ENCODE results near the gene RBM48.
A peak's percentile ranks its signal among the peaks of the same experiment; 100 is the strongest.

The RBM48 gene

DNA sequence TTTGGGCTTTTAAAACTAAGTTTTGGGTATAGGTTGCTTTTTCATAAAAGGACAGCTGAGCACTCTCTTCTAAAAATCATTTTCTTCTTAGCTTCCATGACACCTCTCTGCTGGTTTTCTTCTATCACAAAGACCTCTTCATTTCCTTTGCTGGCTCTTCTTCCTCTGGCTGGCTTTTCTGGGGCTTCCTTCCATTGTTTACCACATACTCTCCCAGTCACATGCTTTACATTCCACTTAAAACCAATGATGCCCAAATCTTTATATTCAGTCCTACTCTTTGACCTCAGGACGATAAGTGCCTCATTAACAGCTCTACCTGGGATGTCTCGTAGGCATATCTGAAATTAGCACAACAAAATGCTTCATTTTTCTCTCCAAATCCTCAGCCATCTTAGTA is 34.8 kb downstream of the RBM48 start:
- H3K4me3 ChIP-seq (ENCODE audit: low read depth, low read length) = no peak overlapping the region
- DNase-seq = no peak
- peaks cover 31% of the 10 kb centered on the region for H3K36me3 ChIP-seq (replicated peaks)
- TF ChIP-seq CTCF (IDR thresholded peaks at IDR 0.05; ENCODE audit: low read depth, low read length, missing control alignments) = no peak
- no peak overlapping the region for H3K27ac ChIP-seq
- in situ Hi-C loops (cut with HindIII; ENCODE audit: low pct_ligation_motif_present, low sequenced_read_pairs) = no loop called here
- H3K27me3 ChIP-seq (replicated peaks) = no peaks in the 10 kb centered on the region

DNA sequence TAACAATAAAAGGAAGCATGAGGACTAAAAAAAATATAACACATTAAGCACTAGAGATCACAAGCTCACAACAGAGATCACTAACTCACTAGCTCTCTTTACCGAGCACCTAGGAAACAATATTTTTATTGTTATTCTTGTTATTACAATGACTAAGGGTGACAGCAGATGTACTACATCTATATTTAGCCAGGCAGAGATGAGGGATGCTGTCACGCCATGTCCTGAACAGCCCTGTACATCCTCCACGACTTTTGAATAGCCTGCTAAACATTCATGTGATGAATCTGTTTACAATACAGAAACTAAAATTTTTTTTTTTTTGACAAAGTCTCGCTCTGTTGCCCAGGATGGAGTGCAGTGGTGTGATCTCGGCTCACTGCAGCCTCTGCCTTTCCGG is 38.9 kb downstream of the RBM48 start:
- peak; percentile 95 for DNase-seq
- in situ Hi-C loops (cut with HindIII; ENCODE audit: low pct_ligation_motif_present, low sequenced_read_pairs) = no loop called here
- Histone ChIP-seq H3K27ac (peak overlapping the region; percentile 91), H3K36me3 (replicated peaks) (peaks cover 31% of the 10 kb centered on the region), H3K4me3 (ENCODE audit: low read depth, low read length) (no peak overlapping the region), H3K27me3 (replicated peaks) (no peaks in the 10 kb centered on the region)
- TF ChIP-seq CTCF (IDR thresholded peaks at IDR 0.05; ENCODE audit: low read depth, low read length, missing control alignments) = no peak

DNA sequence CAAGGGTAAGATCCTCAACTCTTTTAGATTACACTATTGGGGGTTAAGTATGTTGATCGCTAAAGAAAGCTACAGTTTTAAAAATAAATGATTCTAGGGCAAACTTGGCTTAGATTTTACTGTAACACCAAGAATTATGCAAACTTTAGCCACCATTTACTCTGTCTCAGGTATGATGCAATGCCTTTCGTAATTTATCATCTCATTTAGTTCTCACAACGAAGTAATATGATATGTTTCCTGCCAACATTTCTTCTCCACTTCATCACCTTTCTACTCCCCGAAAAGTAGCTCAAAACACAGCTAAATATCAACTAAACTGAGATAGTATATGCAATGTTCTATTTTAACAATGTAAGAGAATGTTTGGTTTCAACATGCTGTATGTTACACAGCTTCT is 40.5 kb downstream of the RBM48 start:
- Histone ChIP-seq H3K36me3 (replicated peaks) (peaks cover 30% of the 10 kb centered on the region), H3K4me3 (ENCODE audit: low read depth, low read length) (no peak overlapping the region), H3K27me3 (replicated peaks) (no peaks in the 10 kb centered on the region), H3K27ac (no peak overlapping the region)
- no peak for DNase-seq
- TF ChIP-seq CTCF (IDR thresholded peaks at IDR 0.05; ENCODE audit: low read depth, low read length, missing control alignments) = no peak
- in situ Hi-C loops (cut with HindIII; ENCODE audit: low pct_ligation_motif_present, low sequenced_read_pairs) = no loop called here

- no peak for DNase-seq
- Histone ChIP-seq H3K27ac (no peak overlapping the region), H3K36me3 (replicated peaks) (peaks cover 38% of the 10 kb centered on the region), H3K4me3 (ENCODE audit: low read depth, low read length) (no peak overlapping the region), H3K27me3 (replicated peaks) (no peaks in the 10 kb centered on the region)
- TF ChIP-seq CTCF (IDR thresholded peaks at IDR 0.05; ENCODE audit: low read depth, low read length, missing control alignments) = no peak
- in situ Hi-C loops (cut with HindIII; ENCODE audit: low pct_ligation_motif_present, low sequenced_read_pairs) = no loop called here
Measured at GRCh38 chr7:92576296-92576695, 47.7 kb downstream of the RBM48 start.

GRCh38 chr7:92582948-92583347 is 54.4 kb downstream of the RBM48 start:
- no peak for DNase-seq
- Histone ChIP-seq H3K27ac (no peak overlapping the region), H3K36me3 (replicated peaks) (peaks cover 13% of the 10 kb centered on the region), H3K27me3 (replicated peaks) (no peaks in the 10 kb centered on the region), H3K4me3 (ENCODE audit: low read depth, low read length) (no peak overlapping the region)
- TF ChIP-seq CTCF (IDR thresholded peaks at IDR 0.05; ENCODE audit: low read depth, low read length, missing control alignments) = no peak
- in situ Hi-C loops (cut with HindIII; ENCODE audit: low pct_ligation_motif_present, low sequenced_read_pairs) = no loop called here

DNA sequence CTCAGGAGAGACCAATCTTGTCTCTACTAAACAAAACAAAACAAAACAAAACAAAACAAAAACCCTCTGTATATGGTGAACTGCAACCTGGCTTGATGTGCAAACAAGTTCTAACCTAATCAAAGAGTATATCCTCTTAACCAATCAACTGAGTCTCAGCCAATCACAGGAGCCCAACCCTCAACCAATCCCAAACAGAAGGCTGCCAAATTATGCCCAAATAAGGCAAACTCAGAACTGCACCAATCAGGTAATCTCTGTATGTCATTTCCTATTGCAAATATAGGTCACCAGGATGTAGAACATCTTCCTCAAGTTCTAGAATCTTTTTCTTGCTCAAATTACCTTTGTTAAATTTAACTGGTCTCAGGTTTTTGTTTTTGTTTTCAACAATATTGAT is 56.4 kb downstream of the RBM48 start:
- Histone ChIP-seq H3K27me3 (replicated peaks) (no peaks in the 10 kb centered on the region), H3K4me3 (ENCODE audit: low read depth, low read length) (no peak overlapping the region), H3K36me3 (replicated peaks) (peaks cover 5% of the 10 kb centered on the region), H3K27ac (peak overlapping the region; percentile 25)
- no peak for DNase-seq
- in situ Hi-C loops (cut with HindIII; ENCODE audit: low pct_ligation_motif_present, low sequenced_read_pairs) = no loop called here
- no peak for TF ChIP-seq CTCF (IDR thresholded peaks at IDR 0.05; ENCODE audit: low read depth, low read length, missing control alignments)
